C1 segment of cervical spinal cord (tissue), 14 donors: Measurements from ENCODE around the gene CUEDC2.
"Not testable (repeated sequence)": the region's sequence is repeated elsewhere in the genome, so short reads cannot be mapped to it uniquely, and the experiment has no call there.

Source experiments
- DNase-seq, 14 donors: peaks; one replicate each; lab custom pipeline; 2025; lab: John Stamatoyannopoulos, UW

The CUEDC2 gene

GRCh38 chr10:102454662-102455487, 22.5 kb upstream of the CUEDC2 start:
- not testable (repeated sequence) for DNase-seq

GRCh38 chr10:102453502-102453901, 21.1 kb upstream of the CUEDC2 start:
- DNase-seq = no peak

DNA sequence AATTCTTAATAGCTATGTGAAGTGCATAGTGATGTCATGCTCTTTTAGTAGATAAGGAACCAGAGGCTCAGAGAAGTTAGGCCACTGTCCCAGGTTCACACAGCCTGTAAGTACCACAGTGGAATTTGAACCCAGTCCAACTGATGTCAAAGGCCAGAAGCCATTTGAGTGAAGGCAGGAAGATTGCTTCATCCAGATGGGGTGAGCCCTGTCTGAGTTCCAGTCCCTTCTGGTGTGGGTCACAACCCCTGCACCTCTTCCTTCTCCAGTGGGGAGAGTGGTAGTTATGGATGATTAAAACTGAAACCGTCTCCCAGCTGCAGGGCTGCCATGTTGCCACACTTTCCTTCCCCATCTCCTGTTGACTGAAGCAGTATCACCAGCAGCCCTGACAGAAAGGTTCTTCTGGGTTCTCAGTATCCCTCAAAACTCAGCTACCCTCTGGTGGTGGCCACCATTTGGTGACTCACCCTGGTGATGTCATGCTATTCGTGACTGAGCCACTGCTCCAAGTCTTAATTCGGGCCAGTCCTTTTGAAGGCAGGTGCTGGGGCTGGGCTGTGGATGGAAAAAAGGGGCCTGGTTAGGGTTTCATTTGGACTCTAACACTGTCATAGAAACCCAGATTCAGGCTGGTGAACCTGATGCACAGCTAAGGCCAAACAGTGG, 20.4 kb upstream of the CUEDC2 start:
- peak in 9 of 14 donors; percentile 13 to 57 (median 31) for DNase-seq

DNA sequence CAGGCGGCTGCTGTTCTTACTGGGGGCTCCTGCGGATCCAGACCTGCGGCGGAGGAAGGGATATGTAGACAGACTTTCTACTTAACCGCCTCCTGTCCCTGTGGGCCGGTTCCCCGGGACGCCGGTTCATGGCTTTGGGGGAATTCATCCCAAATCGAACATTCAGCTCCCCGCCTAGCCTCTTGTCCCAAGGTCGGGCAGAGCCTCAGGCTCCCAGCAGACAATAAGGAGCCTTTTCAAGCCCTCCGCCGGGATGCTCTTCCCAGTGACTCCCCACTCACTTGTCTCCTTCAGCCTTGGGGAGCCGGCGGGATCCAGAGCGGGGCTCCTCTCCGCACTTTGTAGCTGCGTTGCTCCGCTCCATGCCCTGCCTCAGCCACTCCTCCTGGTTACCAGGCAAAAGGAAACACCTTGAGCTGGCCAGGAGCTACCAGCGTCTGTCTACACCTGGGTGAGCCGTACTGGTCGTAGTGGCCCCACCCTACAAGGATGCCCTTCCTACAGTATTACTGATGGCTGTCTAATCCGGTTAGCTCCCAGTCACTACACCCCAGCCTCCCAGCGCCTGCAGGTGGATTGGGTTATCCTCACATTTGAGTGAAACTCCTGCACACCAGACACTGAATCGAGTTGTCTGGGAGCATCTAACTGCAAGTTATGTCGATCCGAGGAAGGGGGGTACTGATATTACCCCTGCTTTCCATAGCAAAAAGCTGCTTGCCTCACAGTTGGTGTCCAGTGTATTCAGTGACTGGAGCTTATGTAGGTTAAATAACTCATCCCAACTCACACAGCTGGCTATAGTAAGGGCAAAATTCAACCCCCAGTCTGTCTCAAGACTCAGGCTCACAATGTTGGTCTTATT, 19.0 kb upstream of the CUEDC2 start, which contains the start of gene C10orf95:
C10orf95 (minus strand) TSS at position 439 of the 865 bp plus-strand sequence. CDS start 450 bp downstream, outside the sequence.
- DNase-seq = peak in 4 of 14 donors; percentile 21 to 68 (median 48)

- peak in 12 of 14 donors; percentile 28 to 87 (median 60) for DNase-seq
These were observed 18.2 kb upstream of the CUEDC2 start for GRCh38 chr10:102450374-102451104.

- no peak for DNase-seq
These were observed 17.7 kb upstream of the CUEDC2 start for GRCh38 chr10:102450124-102450373.

- peak in 3 of 14 donors; percentile 35 to 85 (median 35) for DNase-seq
These were observed 17.1 kb upstream of the CUEDC2 start for GRCh38 chr10:102449321-102450123.

DNA sequence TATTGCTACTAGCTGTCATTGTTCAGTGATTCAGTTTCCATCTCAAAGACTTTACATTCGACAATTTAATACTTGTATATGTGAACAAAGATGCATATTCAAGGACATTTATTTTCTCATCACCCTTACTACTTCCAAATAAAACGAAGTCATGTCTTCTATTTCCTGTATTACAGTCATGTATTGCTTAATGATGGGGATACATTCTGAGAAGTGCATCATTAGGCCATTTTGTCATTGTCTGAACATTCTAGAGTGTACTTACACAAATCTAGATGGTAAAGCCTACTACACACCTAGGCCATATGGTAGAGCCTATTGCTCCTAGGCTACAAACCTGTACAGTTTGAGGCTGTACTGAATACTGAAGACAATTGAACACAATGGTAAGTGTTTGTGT, 12.5 kb upstream of the CUEDC2 start:
- no peak for DNase-seq

DNA sequence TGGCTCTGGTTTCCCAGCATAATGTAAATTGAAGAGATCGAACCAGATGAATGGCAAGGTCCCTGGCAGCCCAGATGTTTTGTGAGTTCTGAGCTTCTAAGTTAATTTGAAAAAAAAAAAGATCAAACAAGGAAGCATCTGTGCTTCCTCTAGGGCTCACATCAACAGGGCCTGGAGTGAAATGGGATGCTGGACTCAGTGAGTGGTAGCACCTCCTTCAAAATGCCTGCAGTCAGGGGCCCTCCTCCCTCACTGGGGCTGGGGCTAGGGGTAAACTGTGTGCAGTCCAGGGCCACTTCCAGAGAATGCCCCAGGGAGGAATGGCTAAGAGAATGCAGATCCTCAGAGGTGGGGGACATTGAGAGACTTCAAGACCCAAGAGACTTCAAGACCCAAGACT, 6.0 kb upstream of the CUEDC2 start:
- DNase-seq = no peak

GRCh38 chr10:102437515-102437914, 5.1 kb upstream of the CUEDC2 start:
- DNase-seq = no peak

DNA sequence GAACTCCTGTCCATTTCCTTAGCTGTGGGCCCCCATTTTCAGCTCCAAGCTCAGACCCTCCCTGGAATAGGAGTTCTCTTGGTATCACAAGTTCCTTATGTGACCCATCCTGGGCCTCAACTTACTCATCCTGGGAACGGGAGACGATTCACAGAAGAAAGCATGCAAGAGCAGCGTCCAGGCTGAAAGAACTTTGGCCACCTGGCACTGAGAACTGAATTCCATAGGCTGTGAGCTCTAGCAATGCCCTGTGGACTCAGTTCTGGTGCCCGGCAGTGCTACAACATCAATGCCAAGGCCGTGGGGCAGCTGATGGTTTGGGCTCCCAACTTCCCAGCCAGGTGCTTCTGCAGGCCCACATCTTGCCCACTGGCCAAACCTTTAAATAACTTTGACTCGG, 3.9 kb upstream of the CUEDC2 start:
- DNase-seq = no peak

GRCh38 chr10:102435529-102436233, 3.3 kb upstream of the CUEDC2 start:
- DNase-seq = peak in 4 of 14 donors; percentile 10 to 30 (median 12)

- DNase-seq = no peak
These were observed 2.7 kb upstream of the CUEDC2 start for GRCh38 chr10:102435133-102435497.

DNA sequence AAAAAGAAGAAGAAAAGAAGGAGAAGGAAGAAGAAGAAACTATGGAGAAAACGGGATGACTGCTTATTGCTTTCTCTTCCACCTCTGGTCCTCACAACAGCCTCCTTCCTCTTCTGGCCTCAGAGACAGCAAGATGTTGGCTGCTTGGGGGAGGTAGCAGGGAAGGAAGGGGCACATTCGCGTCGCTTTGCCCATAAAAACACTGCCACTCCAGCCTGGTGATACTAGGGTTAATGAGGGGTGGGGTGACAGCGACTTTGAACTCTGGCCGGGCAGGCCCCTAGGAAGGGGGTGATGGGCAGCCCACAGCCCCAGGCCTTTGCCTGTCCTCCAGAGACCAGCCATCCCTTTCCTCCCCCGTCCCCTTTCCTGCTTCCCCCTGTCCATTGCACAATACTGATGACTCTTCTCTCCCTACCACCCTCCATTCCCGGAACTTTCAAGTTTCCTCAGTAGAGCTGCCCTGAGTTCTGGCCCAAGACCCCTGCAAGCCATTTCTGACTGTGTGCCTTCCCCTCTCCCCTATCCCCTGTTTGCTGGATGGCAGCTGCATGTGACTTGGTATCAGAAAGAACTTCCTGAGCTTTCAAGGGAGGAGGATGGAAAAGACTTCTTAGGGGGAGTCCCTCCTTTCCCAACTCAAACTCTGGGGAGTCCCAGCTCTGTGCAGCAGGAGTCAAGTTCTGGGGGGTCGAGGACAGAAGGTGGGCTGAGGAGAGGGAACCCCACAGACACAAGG, 2.2 kb upstream of the CUEDC2 start:
- peak in 1 of 14 donors; percentile 34 for DNase-seq

- DNase-seq = peak in 1 of 14 donors; percentile 29
These were observed 1.3 kb upstream of the CUEDC2 start for GRCh38 chr10:102433619-102434046.

DNA sequence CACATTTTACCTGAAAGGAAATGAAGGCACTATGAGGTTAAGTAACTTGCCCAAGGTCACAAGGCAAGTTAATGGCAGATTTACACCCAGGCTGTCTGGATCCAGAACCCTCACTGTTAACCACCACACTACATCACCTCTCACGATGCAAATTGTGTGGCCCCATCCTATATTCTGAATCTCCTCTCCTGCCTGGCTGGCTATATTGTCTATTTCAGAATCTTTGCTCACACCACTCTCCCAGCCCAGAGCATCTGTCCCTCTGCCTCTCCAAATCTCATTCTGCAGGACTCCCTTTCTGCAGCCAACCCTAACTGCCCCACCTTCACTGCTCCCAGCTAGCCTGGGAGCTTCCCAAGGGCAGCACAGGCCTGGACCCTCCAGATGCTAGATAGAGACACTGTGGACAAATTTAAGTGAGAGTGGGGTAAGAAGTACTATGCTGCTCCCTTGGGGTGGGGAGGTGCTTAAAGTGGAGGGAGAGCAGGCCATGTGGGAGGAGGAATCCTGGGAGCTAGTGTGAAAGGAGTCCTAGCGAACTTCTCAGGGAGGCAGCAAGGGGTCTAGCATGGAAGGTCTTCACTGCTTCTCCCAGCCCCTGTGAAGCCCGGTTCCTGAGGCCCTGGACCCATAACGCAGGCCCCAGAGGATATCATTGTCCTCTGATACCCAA, 786 bp downstream of the CUEDC2 start:
- DNase-seq = no peak

DNA sequence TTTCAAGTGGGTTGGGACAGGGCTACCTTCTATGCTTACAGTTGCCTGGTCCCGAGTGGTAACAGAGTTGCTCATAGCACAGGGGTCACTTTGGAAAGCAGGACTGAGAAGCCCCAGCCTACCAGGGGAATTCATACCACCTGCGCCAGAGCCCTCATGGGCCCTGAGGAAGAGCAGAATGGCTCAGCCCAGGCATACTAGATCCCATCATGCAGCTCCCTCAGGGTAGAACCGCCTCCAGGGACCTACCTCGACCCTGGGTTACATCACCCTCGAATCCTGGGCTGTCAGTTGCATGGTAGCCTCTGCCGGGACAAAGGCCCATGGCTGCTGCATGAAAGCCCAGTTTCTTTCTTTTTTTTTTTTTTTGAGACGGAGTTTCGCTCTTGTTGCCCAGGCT, 2.9 kb downstream of the CUEDC2 start:
- DNase-seq = no peak

GRCh38 chr10:102426803-102427287, 5.5 kb downstream of the CUEDC2 start:
- DNase-seq = no peak
